H1 (cell line): ENCODE measurements around the gene RAI14. TPM values are rescaled to one million over a fixed set of nuclear protein-coding genes. Genes with fewer than 3 reads are reported as not detected.

Experiments
- CBX5 ChIP-seq: fragments of 300-800, 300-1000 bp; sonication (generic); IDR thresholded peaks from 2 replicates; pipeline ENCODE4 v1.7.1; 2016; ENCODE audit warnings: antibody characterized with exemption, low read length, low read depth
- CHD1 ChIP-seq: IDR thresholded peaks from 2 replicates; pipeline ENCODE4 v1.6.1; 2012; ENCODE audit warnings: low read depth, low read length, improper control_type of control experiment
- TCF12 ChIP-seq: IDR thresholded peaks from 2 replicates; pipeline ENCODE4 v1.6.1; 2011; ENCODE audit warnings: low read depth, mild to moderate bottlenecking, low read length
- polyA plus RNA-seq, 7 experiments: library from polyadenylated mRNA; depleted of rRNA in 3 of 7; stranded (reverse) in 5 of 7; unstranded in 2 of 7; fragments of >200 nt in 5 of 7; fragments of 200-250 nt in 2 of 7; gene quantifications; 1 replicate in 5 of 7; 2 replicates in 1 of 7; 4 replicates in 1 of 7; pipeline versions ENCODE4 v1.2.1 to v1.2.3, GENCODE V29; 2011 to 2013; ENCODE audit warnings: missing spikeins in 2 of 7, mixed read lengths in 2 of 7
- total RNA-seq: library from RNA; stranded (reverse); fragmentation: NEBNext Ultra II Directional; extraction: Animal tissue kit (Norgen Biotek cat#: 25700); gene quantifications from 2 replicates; pipeline ENCODE4 v1.2.1, GENCODE V29; 2021
- TF ChIP-seq, protein P1 (sequence below): fragments of 300-600 bp; sonication (generic); IDR thresholded peaks from 2 replicates; pipeline ENCODE4 v1.7.1; 2012; ENCODE audit warnings: low read length, moderate library complexity, mild to moderate bottlenecking, inconsistent platforms; ENCODE audit not compliant: insufficient replicate concordance

Gene RAI14
- total and polyA plus RNA-seq, 2 of the 8 experiments (the other 6 are each of a cell fraction or from before 2014, with no cell fraction given), result 48.4 to 210 TPM

DNA sequence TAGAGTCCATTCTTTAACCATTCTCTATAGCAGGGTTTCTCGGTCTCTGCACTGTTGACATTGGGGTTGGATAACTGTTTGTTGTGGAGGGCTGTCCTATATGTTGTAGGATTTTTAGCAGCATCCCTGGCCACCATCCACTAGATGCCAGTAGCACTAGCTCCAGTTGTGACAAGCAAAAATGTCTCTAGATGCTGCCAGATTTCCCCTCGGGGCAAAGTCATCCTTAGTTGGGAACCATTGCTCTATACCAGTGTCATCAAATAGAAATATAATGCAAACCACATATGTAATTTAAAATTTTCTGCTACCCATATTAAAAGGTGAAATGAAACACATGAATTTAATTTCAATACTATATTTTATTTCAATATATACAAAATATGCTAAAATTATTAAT lies 185.7 kb downstream of the RAI14 start (continued):
- TF ChIP-seq, protein P1, sequence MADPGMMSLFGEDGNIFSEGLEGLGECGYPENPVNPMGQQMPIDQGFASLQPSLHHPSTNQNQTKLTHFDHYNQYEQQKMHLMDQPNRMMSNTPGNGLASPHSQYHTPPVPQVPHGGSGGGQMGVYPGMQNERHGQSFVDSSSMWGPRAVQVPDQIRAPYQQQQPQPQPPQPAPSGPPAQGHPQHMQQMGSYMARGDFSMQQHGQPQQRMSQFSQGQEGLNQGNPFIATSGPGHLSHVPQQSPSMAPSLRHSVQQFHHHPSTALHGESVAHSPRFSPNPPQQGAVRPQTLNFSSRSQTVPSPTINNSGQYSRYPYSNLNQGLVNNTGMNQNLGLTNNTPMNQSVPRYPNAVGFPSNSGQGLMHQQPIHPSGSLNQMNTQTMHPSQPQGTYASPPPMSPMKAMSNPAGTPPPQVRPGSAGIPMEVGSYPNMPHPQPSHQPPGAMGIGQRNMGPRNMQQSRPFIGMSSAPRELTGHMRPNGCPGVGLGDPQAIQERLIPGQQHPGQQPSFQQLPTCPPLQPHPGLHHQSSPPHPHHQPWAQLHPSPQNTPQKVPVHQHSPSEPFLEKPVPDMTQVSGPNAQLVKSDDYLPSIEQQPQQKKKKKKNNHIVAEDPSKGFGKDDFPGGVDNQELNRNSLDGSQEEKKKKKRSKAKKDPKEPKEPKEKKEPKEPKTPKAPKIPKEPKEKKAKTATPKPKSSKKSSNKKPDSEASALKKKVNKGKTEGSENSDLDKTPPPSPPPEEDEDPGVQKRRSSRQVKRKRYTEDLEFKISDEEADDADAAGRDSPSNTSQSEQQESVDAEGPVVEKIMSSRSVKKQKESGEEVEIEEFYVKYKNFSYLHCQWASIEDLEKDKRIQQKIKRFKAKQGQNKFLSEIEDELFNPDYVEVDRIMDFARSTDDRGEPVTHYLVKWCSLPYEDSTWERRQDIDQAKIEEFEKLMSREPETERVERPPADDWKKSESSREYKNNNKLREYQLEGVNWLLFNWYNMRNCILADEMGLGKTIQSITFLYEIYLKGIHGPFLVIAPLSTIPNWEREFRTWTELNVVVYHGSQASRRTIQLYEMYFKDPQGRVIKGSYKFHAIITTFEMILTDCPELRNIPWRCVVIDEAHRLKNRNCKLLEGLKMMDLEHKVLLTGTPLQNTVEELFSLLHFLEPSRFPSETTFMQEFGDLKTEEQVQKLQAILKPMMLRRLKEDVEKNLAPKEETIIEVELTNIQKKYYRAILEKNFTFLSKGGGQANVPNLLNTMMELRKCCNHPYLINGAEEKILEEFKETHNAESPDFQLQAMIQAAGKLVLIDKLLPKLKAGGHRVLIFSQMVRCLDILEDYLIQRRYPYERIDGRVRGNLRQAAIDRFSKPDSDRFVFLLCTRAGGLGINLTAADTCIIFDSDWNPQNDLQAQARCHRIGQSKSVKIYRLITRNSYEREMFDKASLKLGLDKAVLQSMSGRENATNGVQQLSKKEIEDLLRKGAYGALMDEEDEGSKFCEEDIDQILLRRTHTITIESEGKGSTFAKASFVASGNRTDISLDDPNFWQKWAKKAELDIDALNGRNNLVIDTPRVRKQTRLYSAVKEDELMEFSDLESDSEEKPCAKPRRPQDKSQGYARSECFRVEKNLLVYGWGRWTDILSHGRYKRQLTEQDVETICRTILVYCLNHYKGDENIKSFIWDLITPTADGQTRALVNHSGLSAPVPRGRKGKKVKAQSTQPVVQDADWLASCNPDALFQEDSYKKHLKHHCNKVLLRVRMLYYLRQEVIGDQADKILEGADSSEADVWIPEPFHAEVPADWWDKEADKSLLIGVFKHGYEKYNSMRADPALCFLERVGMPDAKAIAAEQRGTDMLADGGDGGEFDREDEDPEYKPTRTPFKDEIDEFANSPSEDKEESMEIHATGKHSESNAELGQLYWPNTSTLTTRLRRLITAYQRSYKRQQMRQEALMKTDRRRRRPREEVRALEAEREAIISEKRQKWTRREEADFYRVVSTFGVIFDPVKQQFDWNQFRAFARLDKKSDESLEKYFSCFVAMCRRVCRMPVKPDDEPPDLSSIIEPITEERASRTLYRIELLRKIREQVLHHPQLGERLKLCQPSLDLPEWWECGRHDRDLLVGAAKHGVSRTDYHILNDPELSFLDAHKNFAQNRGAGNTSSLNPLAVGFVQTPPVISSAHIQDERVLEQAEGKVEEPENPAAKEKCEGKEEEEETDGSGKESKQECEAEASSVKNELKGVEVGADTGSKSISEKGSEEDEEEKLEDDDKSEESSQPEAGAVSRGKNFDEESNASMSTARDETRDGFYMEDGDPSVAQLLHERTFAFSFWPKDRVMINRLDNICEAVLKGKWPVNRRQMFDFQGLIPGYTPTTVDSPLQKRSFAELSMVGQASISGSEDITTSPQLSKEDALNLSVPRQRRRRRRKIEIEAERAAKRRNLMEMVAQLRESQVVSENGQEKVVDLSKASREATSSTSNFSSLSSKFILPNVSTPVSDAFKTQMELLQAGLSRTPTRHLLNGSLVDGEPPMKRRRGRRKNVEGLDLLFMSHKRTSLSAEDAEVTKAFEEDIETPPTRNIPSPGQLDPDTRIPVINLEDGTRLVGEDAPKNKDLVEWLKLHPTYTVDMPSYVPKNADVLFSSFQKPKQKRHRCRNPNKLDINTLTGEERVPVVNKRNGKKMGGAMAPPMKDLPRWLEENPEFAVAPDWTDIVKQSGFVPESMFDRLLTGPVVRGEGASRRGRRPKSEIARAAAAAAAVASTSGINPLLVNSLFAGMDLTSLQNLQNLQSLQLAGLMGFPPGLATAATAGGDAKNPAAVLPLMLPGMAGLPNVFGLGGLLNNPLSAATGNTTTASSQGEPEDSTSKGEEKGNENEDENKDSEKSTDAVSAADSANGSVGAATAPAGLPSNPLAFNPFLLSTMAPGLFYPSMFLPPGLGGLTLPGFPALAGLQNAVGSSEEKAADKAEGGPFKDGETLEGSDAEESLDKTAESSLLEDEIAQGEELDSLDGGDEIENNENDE, result no peak
- no peak for TF ChIP-seq CBX5
- no peak for TF ChIP-seq TCF12
- TF ChIP-seq CHD1, result no peak
